ENCODE results near the gene ENTPD2. TPM values are rescaled to one million over a fixed set of nuclear protein-coding genes. Genes with fewer than 3 reads are reported as not detected.

The ENTPD2 gene
- total RNA-seq, 1 donor from 2014 or later: not detected

- DNase-seq: no peak
These were observed 25.0 kb upstream of the ENTPD2 start for GRCh38 chr9:137078701-137079400.

DNA sequence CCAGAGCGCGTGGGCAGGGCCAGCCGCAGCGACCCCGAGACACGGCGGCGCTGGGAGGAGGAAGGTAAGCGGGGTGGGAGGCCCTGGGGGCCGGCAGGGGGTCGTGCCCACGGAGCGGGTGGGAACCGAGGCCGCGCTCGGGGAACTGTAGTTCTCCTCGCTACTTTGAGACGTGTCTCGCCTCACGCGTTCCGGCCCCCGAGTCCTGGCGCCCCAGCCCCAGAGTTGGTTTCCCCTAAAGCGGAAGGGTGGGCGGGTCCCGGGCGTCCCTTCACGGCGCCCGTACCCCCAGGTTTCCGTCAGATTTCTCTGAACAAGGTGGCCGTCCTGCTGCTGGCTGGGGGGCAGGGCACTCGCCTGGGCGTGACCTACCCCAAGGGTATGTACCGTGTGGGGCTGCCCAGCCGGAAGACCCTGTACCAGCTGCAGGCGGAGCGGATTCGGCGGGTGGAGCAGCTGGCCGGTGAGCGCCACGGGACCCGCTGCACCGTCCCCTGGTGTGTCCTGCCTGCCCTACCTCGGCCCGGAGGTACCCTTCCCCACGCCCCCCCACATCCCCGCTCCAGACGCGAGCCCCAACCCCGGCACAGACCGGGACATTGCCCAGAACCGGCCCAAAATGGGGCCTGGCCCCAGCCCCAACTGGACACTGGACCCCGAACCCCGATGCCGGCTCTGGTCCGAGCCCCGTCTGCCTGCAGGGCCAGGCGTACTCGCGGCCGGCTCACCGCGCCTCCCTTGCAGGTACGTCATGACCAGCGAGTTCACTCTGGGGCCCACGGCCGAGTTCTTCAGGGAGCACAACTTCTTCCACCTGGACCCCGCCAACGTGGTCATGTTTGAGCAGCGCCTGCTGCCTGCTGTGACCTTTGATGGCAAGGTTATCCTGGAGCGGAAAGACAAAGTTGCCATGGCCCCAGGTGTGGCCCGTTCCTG lies 24.2 kb upstream of the ENTPD2 start:
- DNase-seq: peak; percentile 29

DNA sequence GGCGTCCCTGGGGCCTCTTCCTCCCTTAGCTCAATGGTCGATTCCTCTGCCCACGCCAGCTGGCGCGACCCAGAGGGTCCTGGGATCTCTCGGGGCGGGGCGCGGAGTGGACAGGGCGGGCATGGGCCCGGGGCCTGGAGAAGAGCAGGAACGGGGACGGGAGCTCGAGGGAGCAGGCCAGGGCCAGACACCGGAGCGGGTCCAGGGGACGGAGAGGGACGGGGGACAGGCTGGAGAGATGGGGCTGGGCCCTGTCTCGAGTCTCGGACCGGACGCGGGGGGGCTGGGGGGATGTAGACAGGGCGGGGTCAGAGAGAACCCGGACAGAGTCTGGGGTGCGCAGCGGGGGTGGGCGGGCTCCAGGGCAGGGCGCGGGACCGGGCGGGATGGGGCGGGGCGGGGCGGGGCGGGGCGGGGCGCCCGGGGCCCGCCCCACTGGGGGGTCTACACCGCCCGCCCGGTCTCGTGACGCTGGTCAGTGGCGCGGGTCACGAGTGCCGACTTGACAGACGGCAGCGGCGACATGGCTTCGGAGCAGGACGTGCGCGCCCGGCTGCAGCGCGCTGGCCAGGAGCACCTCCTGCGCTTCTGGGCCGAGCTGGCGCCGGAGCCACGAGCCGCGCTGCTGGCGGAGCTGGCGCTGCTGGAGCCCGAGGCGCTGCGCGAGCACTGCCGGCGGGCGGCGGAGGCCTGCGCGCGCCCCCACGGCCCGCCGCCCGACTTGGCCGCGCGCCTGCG lies 23.3 kb upstream of the ENTPD2 start, which contains the start of gene UAP1L1:
Gene UAP1L1, plus strand, starts transcription at position 508 of the 738 bp plus-strand sequence. Its CDS starts 16 bp downstream, at position 524.
- DNase-seq: peak; percentile 71

- DNase-seq: no peak
These were observed 22.8 kb upstream of the ENTPD2 start for GRCh38 chr9:137076636-137077009.

DNA sequence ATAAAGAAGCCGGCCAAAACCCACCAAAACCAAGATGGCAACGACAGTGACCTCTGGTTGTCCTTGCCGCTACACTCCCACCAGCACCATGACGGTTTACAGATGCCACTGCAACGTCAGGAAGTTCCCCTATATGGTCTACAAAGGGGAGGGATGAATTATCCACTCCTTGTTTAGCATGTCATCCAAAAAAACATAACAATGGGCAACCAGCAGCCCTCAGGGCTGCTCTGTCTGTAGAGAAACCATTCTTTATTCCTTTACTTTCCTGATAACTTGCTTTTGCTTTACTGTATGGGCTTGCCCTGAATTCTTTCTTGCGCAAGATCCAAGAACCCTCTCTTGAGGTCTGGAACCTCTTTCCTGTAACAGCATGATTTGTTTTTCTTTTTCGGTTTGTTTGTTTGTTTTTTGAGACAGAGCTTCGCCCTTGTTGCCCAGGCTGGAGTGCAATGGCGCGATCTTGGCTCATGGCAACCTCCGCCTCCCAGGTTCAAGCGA lies 21.5 kb upstream of the ENTPD2 start:
- no peak for DNase-seq

DNA sequence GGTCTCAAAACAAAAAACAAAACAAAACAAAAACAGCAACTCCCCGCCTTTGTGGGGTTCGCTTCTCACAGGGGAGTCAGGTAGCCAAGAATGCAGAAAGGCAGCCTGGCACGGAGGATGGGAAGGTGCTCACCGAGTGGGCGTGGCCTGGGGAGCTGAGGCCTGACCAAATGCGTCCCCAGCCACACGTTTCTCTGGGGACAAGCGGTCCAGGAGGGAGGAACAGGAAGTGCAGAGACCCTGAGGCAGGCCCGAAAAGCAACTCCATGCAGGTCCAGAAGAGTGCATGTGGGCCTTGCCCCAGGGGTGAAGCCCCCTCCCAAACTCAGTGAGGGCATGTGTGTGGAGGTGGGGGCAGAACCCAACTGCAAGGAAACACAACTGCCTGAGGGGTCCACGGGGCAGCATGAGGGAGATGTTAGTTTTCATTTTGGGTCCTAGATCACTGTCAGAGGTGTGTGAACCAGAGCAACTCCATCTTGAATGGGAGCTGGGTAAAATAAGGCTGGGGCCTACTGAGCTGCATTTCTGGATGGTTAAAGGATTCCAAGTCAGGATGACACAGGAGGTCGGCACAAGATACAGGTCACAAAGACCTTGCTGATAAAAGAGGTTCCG lies 20.9 kb upstream of the ENTPD2 start:
- DNase-seq: no peak

DNA sequence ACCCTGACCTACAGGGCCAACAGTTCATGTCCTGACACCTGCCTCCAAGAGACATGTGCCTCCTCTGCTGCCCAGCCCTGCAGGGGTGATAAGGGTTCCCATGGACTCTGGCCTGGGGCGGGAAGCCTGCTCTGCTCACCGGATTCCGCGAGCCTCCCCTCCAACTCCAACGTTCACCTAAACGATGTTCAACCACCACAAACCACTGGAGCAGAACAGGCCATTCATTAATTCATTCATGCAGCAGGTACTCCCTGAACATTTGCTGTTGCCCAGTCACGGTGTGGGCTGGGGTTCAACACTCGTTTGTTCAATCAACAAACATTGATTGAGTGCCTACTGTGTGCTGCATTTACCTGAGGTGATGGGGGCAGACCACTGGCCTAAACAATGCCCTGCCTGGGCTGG lies 20.1 kb upstream of the ENTPD2 start:
- no peak for DNase-seq

DNA sequence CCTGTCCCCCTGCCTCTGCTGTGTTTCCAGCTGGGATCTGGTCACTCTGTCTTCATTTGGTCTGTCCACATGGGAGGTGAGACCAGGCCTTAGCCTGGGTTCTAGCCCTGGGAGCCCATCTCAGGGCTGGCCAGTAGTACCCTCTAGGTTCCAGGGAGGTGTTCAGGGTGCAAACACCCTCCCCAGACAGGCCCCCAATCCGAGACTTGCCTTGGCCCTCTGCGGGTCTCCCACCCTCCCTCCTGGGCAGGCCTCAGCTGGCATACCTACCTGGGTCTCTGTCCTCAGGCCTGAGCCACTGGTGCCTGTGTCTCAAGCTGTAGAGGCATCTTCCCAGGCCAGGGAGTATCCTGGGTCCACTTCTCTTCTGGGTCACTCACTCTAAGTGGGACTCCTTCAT lies 17.4 kb upstream of the ENTPD2 start:
- DNase-seq: no peak

DNA sequence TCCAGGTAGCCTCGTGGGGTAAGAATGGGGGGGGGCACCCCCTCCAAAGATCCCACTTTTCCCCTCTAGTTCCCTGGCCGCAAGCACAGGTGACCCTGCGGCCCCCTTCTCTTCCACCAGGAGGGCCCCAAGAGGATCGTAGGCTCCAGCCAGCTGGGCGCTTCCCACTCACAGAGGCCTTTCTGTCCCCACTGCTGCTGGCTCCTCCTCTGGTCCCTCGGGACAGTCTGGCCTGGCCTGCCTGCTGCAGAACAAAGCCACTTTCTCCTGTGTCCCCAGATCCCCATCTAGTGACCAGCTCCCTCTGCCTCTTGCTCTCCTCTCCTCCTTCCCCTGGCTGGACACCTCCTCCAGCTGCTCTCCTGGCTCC lies 17.0 kb upstream of the ENTPD2 start:
- DNase-seq: no peak

GRCh38 chr9:137070201-137070905 lies 16.5 kb upstream of the ENTPD2 start, which contains the start of gene SAPCD2:
TSS of gene SAPCD2 (minus strand) at chr9:137070557. CDS start at chr9:137070460, 97 bp downstream.
- DNase-seq: peak; percentile 89

DNA sequence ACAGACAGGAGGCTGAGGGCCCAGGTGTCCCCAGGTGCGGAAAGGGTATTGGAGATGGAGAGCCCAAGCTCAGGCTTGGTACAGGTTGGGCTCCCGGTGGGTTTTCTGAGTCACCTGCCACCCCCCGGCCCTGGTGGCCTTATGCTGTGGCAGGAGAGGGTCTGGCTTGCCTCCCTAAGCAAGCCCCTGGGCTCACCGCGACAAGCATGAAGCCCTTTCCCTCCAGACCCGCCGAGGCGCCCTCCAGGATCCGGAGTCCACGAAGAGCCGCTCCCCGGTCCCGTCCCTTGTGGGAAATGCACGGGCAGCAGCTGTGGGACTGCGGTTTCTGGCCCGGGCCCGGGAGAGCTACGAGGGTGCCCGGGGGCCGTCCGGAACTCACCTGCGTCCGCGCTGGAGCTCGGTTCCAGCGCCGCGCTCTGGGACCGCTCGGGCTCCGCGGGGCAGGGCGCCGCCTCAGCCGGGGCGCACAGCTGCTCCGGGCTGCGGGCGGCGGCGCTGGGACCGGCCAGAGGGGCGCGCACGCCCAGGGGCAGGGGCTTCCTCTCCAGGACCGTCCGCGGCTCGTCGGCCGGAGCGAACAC lies 15.7 kb upstream of the ENTPD2 start:
- no peak for DNase-seq

- no peak for DNase-seq
These were observed 15.0 kb upstream of the ENTPD2 start for GRCh38 chr9:137068539-137069507.

- DNase-seq: peak; percentile 89
These were observed 14.1 kb upstream of the ENTPD2 start for GRCh38 chr9:137067860-137068538.

DNA sequence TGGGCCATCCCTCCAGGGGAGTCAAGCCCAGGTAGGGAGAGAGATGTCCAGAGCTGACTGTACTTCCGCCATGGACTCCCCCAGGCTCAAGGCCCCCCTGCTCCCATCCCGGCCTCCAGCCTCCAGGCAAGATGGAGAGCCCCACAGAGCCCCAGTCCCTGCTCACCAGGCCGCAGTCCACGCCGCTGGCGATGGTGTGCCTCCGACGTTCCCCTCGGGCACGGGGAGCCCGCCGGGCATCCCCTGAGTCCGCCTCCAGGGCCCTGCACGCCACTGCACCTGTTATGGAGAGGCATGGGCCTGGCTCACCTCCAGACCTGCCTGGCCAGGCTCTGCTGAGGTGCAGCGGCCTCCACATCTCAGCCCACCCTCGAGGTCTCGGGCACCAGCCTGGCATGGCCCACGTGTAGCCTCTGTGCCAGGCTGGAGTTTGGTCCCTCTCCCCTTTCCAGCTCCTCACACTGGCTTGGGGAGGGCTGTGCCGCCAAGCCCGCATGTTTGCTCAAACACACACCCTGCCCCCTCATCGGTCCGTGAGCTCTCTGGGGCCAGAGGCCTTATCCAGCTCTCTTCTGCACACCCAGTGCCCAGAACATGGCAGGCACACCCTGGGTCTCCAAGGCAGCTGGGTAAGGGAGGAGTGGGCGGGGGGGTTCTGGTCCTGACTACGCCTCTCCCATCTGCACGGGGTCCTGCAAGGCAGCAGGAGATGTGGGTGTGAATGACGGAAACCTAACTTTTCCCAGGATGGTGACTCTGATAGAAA lies 12.4 kb upstream of the ENTPD2 start:
- DNase-seq: no peak

- no peak for DNase-seq
These were observed 11.6 kb upstream of the ENTPD2 start for GRCh38 chr9:137065336-137065967.

DNA sequence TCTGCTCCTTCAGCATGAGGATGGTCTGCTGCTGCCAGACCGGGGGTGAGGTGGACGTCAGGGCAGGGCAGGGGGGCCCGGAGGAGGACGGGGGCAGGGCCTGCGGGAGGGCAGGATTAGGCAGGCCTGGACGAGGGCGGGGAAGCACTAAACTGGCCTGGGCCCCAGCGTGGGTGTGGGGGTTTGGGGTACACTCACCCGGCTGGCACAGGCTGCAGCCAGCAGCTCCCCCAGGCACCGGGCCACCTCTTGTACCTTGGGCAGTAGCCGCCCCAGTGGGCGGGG lies 11.0 kb upstream of the ENTPD2 start:
- no peak for DNase-seq

DNA sequence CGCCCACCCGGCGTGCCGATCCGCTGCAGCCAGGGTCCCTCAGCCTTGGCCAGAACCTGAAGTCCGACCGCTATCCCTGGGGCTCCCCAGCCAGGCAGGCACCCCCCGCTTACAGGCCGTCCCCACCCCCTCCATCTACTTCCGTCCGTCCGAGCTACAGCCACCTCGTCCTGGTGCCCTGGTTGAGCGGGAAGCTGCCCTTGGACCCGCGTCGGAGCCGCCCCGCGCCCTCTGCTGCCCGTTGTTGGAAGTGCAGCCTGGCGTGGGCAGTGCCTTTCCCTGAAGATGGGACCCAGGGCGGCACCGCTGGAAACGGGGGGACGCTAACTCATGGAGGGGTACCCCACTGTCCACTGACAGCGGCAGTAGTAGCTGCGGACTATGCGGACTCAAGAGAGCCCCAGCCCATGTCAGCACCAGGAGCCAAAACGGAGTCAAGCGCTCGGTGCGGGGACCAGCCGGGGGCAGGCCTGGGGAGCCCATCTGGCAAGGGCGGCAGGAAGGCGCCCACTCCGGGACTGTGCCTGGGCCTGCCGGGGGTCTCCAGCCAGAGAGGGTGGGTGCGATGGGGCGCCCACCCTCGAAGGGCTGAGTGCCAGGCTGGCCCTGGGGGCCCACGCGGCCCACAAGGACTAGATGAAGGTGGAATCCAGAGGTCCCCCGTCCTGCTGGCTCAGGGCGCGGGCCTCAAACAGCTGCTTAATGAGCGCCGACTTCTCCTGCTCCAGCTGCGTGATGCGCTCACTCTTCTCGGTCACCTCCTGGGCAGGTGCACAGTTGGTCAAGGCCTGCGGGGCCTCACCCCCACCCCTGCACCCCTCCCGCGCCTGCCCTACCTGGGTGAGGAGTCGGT lies 10.4 kb upstream of the ENTPD2 start:
- DNase-seq: peak; percentile 70
